Astrocyte (in vitro differentiated cells and primary cell): ENCODE results near the gene VWF.

ENCODE experiments used
- EZH2 ChIP-seq: IDR thresholded peaks from 2 replicates; pipeline ENCODE4 v1.6.1; 2012; ENCODE audit warnings: mild to moderate bottlenecking, low read length, inconsistent platforms; ENCODE audit not compliant: insufficient read depth
- TF ChIP-seq, protein P1 (sequence below): IDR thresholded peaks from 2 replicates; pipeline ENCODE4 v1.5.1; 2011; ENCODE audit warnings: low read depth, mild to moderate bottlenecking, inconsistent platforms, low read length, moderate library complexity; ENCODE audit not compliant: insufficient read depth

- TF ChIP-seq, protein P1, sequence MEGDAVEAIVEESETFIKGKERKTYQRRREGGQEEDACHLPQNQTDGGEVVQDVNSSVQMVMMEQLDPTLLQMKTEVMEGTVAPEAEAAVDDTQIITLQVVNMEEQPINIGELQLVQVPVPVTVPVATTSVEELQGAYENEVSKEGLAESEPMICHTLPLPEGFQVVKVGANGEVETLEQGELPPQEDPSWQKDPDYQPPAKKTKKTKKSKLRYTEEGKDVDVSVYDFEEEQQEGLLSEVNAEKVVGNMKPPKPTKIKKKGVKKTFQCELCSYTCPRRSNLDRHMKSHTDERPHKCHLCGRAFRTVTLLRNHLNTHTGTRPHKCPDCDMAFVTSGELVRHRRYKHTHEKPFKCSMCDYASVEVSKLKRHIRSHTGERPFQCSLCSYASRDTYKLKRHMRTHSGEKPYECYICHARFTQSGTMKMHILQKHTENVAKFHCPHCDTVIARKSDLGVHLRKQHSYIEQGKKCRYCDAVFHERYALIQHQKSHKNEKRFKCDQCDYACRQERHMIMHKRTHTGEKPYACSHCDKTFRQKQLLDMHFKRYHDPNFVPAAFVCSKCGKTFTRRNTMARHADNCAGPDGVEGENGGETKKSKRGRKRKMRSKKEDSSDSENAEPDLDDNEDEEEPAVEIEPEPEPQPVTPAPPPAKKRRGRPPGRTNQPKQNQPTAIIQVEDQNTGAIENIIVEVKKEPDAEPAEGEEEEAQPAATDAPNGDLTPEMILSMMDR, result no peak
- no peak for TF ChIP-seq EZH2
Observed at GRCh38 chr12:5900533-5901205, 223.8 kb downstream of the VWF start.
